ENCODE measurements around the gene CALCB. TPM values are rescaled to one million over a fixed set of nuclear protein-coding genes. Genes with fewer than 3 reads are reported as not detected.
A peak's percentile ranks its signal among the peaks of the same experiment; 100 is the strongest.

CALCB gene
- total and polyA plus RNA-seq, 10 of the 15 experiments (the other 5 are each of a cell fraction or from before 2014, with no cell fraction given) = 0.09 to 0.28 (median 0.12) TPM; not detected in 3

GRCh38 chr11:15113381-15113780, 40.0 kb downstream of the CALCB start (continued):
- no peak for TF ChIP-seq SMAD5 (IDR thresholded peaks at IDR 0.05; ENCODE audit: low read depth)
- no peak for TF ChIP-seq E2F8 (IDR thresholded peaks at IDR 0.05; ENCODE audit: low read depth, partially characterized antibody)
- no peak for TF ChIP-seq PKNOX1 (IDR thresholded peaks at IDR 0.05)
- TF ChIP-seq NBN (IDR thresholded peaks at IDR 0.05) = no peak
- TF ChIP-seq IKZF2 (IDR thresholded peaks at IDR 0.05) = peak; percentile 74 to 83
- TF ChIP-seq ELK1 (IDR thresholded peaks at IDR 0.05; ENCODE audit: low read depth, low read length) = no peak
- TF ChIP-seq KAT2A (conservative IDR thresholded peaks at IDR 0.05; ENCODE audit: control insufficient read depth, low read depth, low read length) = no peak
- no peak for TF ChIP-seq TARDBP (IDR thresholded peaks at IDR 0.05; ENCODE audit: borderline replicate concordance)
- TF ChIP-seq FOXM1 (IDR thresholded peaks at IDR 0.05; ENCODE audit: low read depth, low read length) = no peak
- no peak for TF ChIP-seq STAT1 (conservative IDR thresholded peaks at IDR 0.05)
- no peak for TF ChIP-seq REST (IDR thresholded peaks at IDR 0.05; ENCODE audit: low read depth, low read length)
- TF ChIP-seq NFXL1 (IDR thresholded peaks at IDR 0.05; ENCODE audit: borderline replicate concordance) = no peak
- no peak for TF ChIP-seq PRDM15 (CRISPR knock-in tag; IDR thresholded peaks at IDR 0.05)
- TF ChIP-seq STAT3 (IDR thresholded peaks at IDR 0.05; ENCODE audit: low read depth, low read length) = no peak
- TF ChIP-seq SIN3A (IDR thresholded peaks at IDR 0.05; ENCODE audit: low read depth, low read length) = no peak
- no peak for TF ChIP-seq ASH2L (IDR thresholded peaks at IDR 0.05; ENCODE audit: borderline replicate concordance, low read depth)
- no peak for TF ChIP-seq KLF5 (IDR thresholded peaks at IDR 0.05; ENCODE audit: partially characterized antibody)
- TF ChIP-seq POLR2AphosphoS5 (IDR thresholded peaks at IDR 0.05; ENCODE audit: low read length) = no peak
- no peak for TF ChIP-seq HCFC1 (IDR thresholded peaks at IDR 0.05; ENCODE audit: low read length)
